Superior temporal gyrus (tissue), 1 donor: ENCODE data around the gene NFIA.

ENCODE experiments used
- DNase-seq: peaks from one replicate; pipeline ENCODE4 v3.0.0-alpha.2; 2016; ENCODE audit errors: extremely low spot score

The NFIA gene

GRCh38 chr1:61370177-61370912 lies 288.0 kb downstream of the NFIA start:
- no peak for DNase-seq

- no peak for DNase-seq
Observed at GRCh38 chr1:61370913-61371279, 288.5 kb downstream of the NFIA start.

- no peak for DNase-seq
Observed at GRCh38 chr1:61372944-61373343, 290.6 kb downstream of the NFIA start.

GRCh38 chr1:61374156-61374555 lies 291.8 kb downstream of the NFIA start:
- DNase-seq = no peak

- DNase-seq = no peak
Observed at GRCh38 chr1:61375082-61375880, 292.9 kb downstream of the NFIA start.

GRCh38 chr1:61376151-61376550 lies 293.8 kb downstream of the NFIA start:
- DNase-seq = no peak

GRCh38 chr1:61377242-61377958 lies 295.0 kb downstream of the NFIA start:
- DNase-seq = no peak

GRCh38 chr1:61378494-61379180 lies 296.3 kb downstream of the NFIA start:
- no peak for DNase-seq

- no peak for DNase-seq
Observed at GRCh38 chr1:61379693-61380092, 297.3 kb downstream of the NFIA start.

- DNase-seq = no peak
Observed at GRCh38 chr1:61380561-61380960, 298.2 kb downstream of the NFIA start.

- no peak for DNase-seq
Observed at GRCh38 chr1:61386323-61386722, 304.0 kb downstream of the NFIA start.

GRCh38 chr1:61386770-61387169 lies 304.4 kb downstream of the NFIA start:
- DNase-seq = no peak

GRCh38 chr1:61387829-61388228 lies 305.5 kb downstream of the NFIA start:
- DNase-seq = no peak

- no peak for DNase-seq
Observed at GRCh38 chr1:61388566-61388965, 306.2 kb downstream of the NFIA start.

- DNase-seq = no peak
Observed at GRCh38 chr1:61389194-61389925, 307.0 kb downstream of the NFIA start.

- DNase-seq = no peak
Observed at GRCh38 chr1:61389926-61390845, 307.8 kb downstream of the NFIA start.

GRCh38 chr1:61391730-61392129 lies 309.4 kb downstream of the NFIA start:
- DNase-seq = no peak

GRCh38 chr1:61392409-61393242 lies 310.3 kb downstream of the NFIA start:
- DNase-seq = no peak

GRCh38 chr1:61393575-61393974 lies 311.2 kb downstream of the NFIA start:
- no peak for DNase-seq
